NCI-H2227 (cell line): ENCODE data around the gene SLC39A1.

Source experiments
- DNase-seq: peaks from one replicate; lab custom pipeline; 2025; ENCODE audit not compliant: unreplicated experiment; lab: John Stamatoyannopoulos, UW

SLC39A1 gene

GRCh38 chr1:153953859-153954365, 9.4 kb downstream of the SLC39A1 start:
- no peak for DNase-seq

GRCh38 chr1:153951801-153952200, 11.5 kb downstream of the SLC39A1 start:
- DNase-seq = no peak

- no peak for DNase-seq
These were observed 12.2 kb downstream of the SLC39A1 start for GRCh38 chr1:153951183-153951582.

GRCh38 chr1:153946622-153947241, 16.6 kb downstream of the SLC39A1 start, which contains the start of gene DENND4B:
TSS of gene DENND4B (minus strand) at chr1:153946718. CDS start at chr1:153944374, 2,344 bp downstream.
- DNase-seq = peak; percentile 88

GRCh38 chr1:153945795-153946621, 17.3 kb downstream of the SLC39A1 start:
- peak; percentile 67 for DNase-seq

GRCh38 chr1:153945131-153945794, 18.1 kb downstream of the SLC39A1 start:
- DNase-seq = peak; percentile 45

GRCh38 chr1:153944827-153945117, 18.6 kb downstream of the SLC39A1 start:
- DNase-seq = no peak

- DNase-seq = no peak
These were observed 19.1 kb downstream of the SLC39A1 start for GRCh38 chr1:153944005-153944826.

GRCh38 chr1:153942766-153943549, 20.4 kb downstream of the SLC39A1 start:
- DNase-seq = no peak

DNA sequence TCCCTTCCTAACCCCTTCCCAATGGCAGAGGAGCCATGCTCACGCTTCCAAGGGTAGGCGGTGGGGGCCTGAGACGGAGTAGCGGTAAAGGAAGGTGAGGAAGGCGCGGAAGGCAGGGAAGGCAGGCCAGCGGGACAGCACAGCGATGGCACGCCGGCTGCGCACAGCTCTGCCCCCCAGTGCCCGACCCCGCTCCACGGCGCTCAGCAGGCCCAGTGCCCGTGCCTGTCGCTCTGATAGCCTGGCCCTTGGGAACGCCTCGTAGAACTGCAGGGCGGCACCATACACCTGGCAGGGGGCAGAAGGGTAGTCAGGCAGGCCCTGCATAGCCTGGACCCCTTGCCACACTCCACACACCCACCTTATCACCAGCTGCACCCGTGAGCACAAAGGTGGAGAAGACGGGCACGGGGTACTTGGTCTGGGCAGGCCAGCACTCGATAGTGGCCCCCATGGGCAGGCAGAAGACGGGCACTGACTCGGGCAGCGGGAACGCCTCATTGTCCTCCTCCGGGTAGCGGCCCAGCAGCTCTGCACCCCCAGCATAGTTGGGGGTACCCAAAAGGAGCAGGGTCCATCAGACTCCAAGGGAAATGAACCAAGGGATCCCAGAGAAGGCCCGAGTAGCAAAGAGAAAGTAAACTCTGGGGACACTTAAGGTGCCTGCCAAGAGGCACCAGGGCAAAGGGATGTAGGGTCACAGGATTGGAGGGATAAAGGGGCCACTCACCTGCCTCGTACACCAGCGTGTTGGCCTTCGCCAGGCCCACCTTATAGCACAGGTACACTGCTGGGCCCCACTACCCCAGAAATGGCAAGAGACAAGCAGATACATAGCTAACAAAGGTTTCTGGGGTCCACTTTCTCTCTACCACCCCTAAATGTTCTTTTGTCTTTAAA, 21.3 kb downstream of the SLC39A1 start:
- no peak for DNase-seq

DNA sequence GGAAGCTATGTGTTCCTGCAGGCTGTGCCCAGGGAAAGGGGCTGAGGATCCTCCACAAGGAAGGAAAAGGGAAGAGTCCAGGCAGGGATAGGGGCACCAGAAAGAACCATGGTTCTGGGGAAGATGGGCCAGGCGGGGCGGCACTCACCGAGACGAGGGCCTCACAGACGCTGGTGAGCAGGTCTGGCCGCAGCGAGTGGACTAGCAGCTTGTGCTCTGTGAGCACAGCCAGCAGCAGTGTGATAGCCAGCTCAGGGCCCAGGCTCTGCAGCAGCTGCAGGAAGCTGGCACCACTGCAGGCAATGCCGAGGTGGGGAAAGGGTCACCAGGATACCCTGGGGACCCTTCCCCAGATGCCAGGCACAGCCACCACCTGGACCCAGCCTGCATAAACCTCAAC, 22.6 kb downstream of the SLC39A1 start:
- no peak for DNase-seq

DNA sequence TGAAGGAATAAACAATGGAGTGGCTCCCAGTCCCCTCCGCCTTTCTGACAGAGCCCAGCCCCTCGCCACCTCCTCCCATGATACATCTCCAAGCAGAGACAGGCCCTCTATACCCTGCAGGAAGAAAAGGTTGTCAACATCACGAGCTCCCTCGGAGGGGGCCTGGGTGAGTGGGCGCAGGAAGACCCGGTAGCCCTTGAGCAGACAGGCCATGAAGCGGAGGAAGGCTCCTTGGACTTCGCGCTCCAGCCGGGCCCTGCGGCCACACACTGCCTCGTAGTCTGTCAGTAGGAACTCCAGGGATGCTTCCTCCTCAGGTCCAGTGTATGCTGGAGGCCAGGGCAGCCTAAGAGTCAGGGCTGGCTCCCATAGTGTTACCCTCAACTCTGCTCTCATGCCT, 23.9 kb downstream of the SLC39A1 start:
- no peak for DNase-seq

GRCh38 chr1:153938996-153939395, 24.3 kb downstream of the SLC39A1 start:
- no peak for DNase-seq

- DNase-seq = no peak
These were observed 26.0 kb downstream of the SLC39A1 start for GRCh38 chr1:153937331-153937730.

GRCh38 chr1:153936011-153936802, 27.1 kb downstream of the SLC39A1 start:
- DNase-seq = no peak

DNA sequence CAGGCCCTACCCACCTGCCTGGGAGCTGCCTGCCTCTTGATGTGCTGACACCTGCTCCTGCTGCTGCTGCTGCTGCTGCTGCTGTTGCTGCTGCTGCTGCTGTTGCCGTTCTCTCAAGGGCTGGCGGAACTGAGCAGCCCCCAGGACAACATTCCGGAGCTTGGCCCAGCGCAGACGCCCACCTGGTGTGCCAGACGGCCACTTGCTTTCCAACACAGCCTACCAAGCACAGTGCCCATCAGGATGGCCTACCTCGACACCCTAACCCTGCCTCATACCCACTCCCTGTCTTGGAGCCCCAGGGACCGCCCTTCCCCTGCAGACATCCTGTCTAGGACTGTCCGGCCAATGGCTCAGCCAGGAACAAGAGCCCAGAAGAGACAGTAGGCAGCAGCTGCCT, 28.6 kb downstream of the SLC39A1 start:
- DNase-seq = no peak

DNA sequence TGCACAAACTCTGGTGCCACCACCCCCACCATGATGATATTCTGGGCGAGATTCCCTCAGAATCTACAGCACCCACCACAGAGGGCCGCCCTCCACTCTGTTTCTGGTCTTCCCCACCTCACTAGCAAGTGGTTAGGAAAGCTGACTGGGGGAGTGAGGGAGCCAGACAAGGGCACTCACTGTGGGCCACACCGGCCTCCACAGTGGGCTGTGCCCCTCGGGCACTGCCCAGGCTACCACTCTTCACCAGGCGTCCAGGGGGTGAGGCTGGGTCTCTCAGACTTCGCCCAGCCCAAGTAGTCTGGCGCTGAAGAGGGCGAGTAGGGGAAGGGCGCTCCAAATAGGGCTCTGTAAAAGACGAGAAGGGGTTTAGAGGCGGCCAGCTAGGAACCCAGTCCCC, 29.4 kb downstream of the SLC39A1 start:
- DNase-seq = no peak

DNA sequence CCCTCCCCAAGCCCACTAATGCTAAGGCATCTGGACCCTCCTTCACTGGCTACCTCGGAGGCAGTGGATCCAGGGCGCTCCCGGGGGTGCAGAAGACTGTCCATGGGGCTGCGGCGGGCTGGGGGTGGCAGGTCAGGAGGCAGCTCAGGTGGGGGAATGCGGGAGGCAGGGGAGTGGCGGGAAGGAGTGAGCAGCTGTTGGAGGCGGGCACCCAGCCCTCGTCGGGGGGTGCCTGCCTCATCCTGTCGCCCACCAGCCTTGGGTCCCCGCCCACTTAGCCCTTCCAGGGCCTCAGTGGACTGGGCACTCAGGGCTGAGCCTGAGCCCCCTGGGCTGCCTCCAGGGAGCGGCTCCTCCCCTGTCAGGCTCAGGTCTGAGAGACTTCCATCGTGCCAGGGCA, 29.9 kb downstream of the SLC39A1 start:
- DNase-seq = no peak
